Heart left ventricle (tissue), 16 donors: ENCODE results near the gene MYCN. TPM values are rescaled to one million over a fixed set of nuclear protein-coding genes. Genes with fewer than 3 reads are reported as not detected.
"Not testable (repeated sequence)": the region's sequence is repeated elsewhere in the genome, so short reads cannot be mapped to it uniquely, and the experiment has no call there.

Experiments used
- ATAC-seq, 4 donors: fragments of 200-7000 bp; cut with Tn5 transposase; one replicate each; pipeline ENCODE4 v1.9.1; 2020 to 2022; ENCODE audit warnings: moderate library complexity in 4 of 4, mild to moderate bottlenecking in 3 of 4, moderate number of reproducible peaks in 1 of 4
- DNase-seq, 5 donors: peaks; one replicate each; pipeline ENCODE4 v3.0.0-alpha.2; 2020
- H3K27ac ChIP-seq, 12 donors: fragments of 200-600 bp; sonication (generic) in 4 of 12; one replicate each; pipeline versions ENCODE4 v1.5.0 to v1.8.0; 2016 to 2022; ENCODE audit warnings: mild to moderate bottlenecking in 2 of 12
- H3K27me3 ChIP-seq, 9 donors: fragments of 200-600 bp; sonication (generic) in 2 of 9; one replicate each; pipeline versions ENCODE4 v1.5.1 to v1.8.0; 2016 to 2022; ENCODE audit warnings: mild to moderate bottlenecking in 3 of 9
- H3K36me3 ChIP-seq, 9 donors: fragments of 200-600 bp; sonication (generic) in 2 of 9; one replicate each; pipeline versions ENCODE4 v1.5.0 to v1.8.0; 2018 to 2022; ENCODE audit warnings: mild to moderate bottlenecking in 2 of 9
- H3K4me1 ChIP-seq, 12 donors: fragments of 200-600 bp; sonication (generic) in 4 of 12; one replicate each; pipeline versions ENCODE4 v1.5.0 to v1.8.0; 2016 to 2022; ENCODE audit warnings: mild to moderate bottlenecking in 3 of 12
- H3K4me3 ChIP-seq, 12 donors: fragments of 200-600 bp; sonication (generic) in 4 of 12; one replicate each; pipeline versions ENCODE4 v1.5.0 to v1.8.0; 2017 to 2022; ENCODE audit warnings: mild to moderate bottlenecking in 9 of 12, moderate library complexity in 4 of 12
- H3K9me3 ChIP-seq, 12 donors: fragments of 200-600 bp; sonication (generic) in 4 of 12; one replicate each; pipeline versions ENCODE4 v1.5.0 to v1.8.0; 2016 to 2022; ENCODE audit warnings: mild to moderate bottlenecking in 1 of 12
- POLR2A ChIP-seq, 2 donors: fragments of 450-650 bp; IDR thresholded peaks; one replicate each; pipeline ENCODE4 v1.6.1; 2017; ENCODE audit warnings: antibody characterized with exemption in 2 of 2, mild to moderate bottlenecking in 2 of 2, moderate library complexity in 2 of 2
- WGBS, 4 donors: extraction: QIAGEN DNeasy Blood & Tissue Kit in 2 of 4; methylation state at CpG; one replicate each; pipeline versions ENCODE4 v1.1.5 to v1.1.7; 2013 to 2018; 5-methylcytosine and 5-hydroxymethylcytosine counted together
- intact Hi-C, 10 donors: fragments of 100-400 bp; cut with DNase I; formaldehyde crosslinking; loops; one replicate each; pipeline versions ENCODE4 v1.11.1 to v1.14.2; 2022
- polyA plus RNA-seq, 2 donors: library from polyadenylated mRNA; stranded (reverse); fragments of 200-250 nt; gene quantifications; one replicate each; pipeline ENCODE4 v1.2.3, GENCODE V29; 2013
- total RNA-seq, 9 donors: library from RNA; depleted of rRNA in 2 of 9; stranded (reverse); fragments of >200 nt in 2 of 9; fragmentation: NEBNext Ultra II Directional in 3 of 9; extraction: Animal tissue kit (Norgen Biotek cat#: 25700) in 3 of 9; gene quantifications; one replicate each; pipeline versions ENCODE4 v1.1.0 to v1.2.4, GENCODE V29; 2016 to 2023
- TF ChIP-seq, protein P1 (sequence below), 12 donors: fragments of 200-600 bp; sonication (generic) in 4 of 12; IDR thresholded peaks; one replicate each; pipeline versions ENCODE4 v1.5.0 to v1.8.0; 2018 to 2022; ENCODE audit warnings: antibody characterized with exemption in 12 of 12, mild to moderate bottlenecking in 5 of 12
- donor health status: ischemic (EF 13 %, LVEDD 7.1; RV severe dilation, severe dysfunction).
- donor health status: healthy with polysubstance abuse.
- donor health status: DM: no; HTN: yes; CAD: no.
- donor health status: DM: no; HTN: no; CAD: no.
- donor health status: ischemic (EF 25% LVEDD 6.9; RV normal size, moderate dysfunction).
- donor health status: ischemic (EF 25% LVEDD 5.7; RV mildly dilated, moderate dysfunction).
- donor health status: healthy.
- donor health status: DM: yes; HTN: yes; CAD: no.
- donor health status: ischemic (EF 35%, LVEDD 5.7; RV mildly dilated, moderate dysfunction).
- donor health status: nonischemic (EF 11% LVEDD 7.7; RV severe dilation, severe dysfunction).
- donor health status: DM: yes; HTN: yes; CAD: no.
- donor health status: PGD.
- donor health status: ischemic (EF 29% LVEDD 5.4; RV normal size, mild dysfunction).
- donor health status: nonischemic (EF 23%, LVEDD 6.1; RV moderate dilation, normal function).

MYCN gene
- total and polyA plus RNA-seq, 11 donors = 0.22 to 1.6 (median 0.62) TPM; not detected in 2

GRCh38 chr2:15923597-15923996 lies 16.8 kb upstream of the MYCN start:
- no peak overlapping the region for H3K27ac ChIP-seq
- no peaks in the 10 kb centered on the region for H3K9me3 ChIP-seq
- intact Hi-C loops = no loop called here
- H3K36me3 ChIP-seq = no peaks in the 10 kb centered on the region
- TF ChIP-seq POLR2A (IDR thresholded peaks at IDR 0.05) = no peak
- TF ChIP-seq, protein P1, sequence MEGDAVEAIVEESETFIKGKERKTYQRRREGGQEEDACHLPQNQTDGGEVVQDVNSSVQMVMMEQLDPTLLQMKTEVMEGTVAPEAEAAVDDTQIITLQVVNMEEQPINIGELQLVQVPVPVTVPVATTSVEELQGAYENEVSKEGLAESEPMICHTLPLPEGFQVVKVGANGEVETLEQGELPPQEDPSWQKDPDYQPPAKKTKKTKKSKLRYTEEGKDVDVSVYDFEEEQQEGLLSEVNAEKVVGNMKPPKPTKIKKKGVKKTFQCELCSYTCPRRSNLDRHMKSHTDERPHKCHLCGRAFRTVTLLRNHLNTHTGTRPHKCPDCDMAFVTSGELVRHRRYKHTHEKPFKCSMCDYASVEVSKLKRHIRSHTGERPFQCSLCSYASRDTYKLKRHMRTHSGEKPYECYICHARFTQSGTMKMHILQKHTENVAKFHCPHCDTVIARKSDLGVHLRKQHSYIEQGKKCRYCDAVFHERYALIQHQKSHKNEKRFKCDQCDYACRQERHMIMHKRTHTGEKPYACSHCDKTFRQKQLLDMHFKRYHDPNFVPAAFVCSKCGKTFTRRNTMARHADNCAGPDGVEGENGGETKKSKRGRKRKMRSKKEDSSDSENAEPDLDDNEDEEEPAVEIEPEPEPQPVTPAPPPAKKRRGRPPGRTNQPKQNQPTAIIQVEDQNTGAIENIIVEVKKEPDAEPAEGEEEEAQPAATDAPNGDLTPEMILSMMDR (IDR thresholded peaks at IDR 0.05) = no peak
- no peak overlapping the region for H3K4me3 ChIP-seq
- no peaks in the 10 kb centered on the region for H3K4me1 ChIP-seq
- ATAC-seq (no peak), DNase-seq (no peak)
- 83 to 87% (median 85%) methylated on average over 4 of the region's 4 CpGs for WGBS, 4 donors
- peaks cover 0 to 3% (median 0%) of the 10 kb centered on the region in 9 donors for H3K27me3 ChIP-seq

GRCh38 chr2:15925819-15926218 lies 14.5 kb upstream of the MYCN start:
- no peaks in the 10 kb centered on the region for H3K4me1 ChIP-seq
- H3K9me3 ChIP-seq = no peaks in the 10 kb centered on the region
- H3K27me3 ChIP-seq = peaks cover 0 to 3% (median 0%) of the 10 kb centered on the region in 9 donors
- DNase-seq (no peak), ATAC-seq (no peak)
- no peak overlapping the region for H3K4me3 ChIP-seq
- 79 to 84% (median 81%) methylated on average over 3 of the region's 3 CpGs for WGBS, 4 donors
- TF ChIP-seq, protein P1 (IDR thresholded peaks at IDR 0.05) = no peak
- TF ChIP-seq POLR2A (IDR thresholded peaks at IDR 0.05) = no peak
- intact Hi-C loops = no loop called here
- no peak overlapping the region for H3K27ac ChIP-seq
- no peaks in the 10 kb centered on the region for H3K36me3 ChIP-seq

GRCh38 chr2:15926252-15926651 lies 14.1 kb upstream of the MYCN start:
- WGBS, 4 donors = 93 to 96% (median 95%) methylated on average over 7 of the region's 7 CpGs
- TF ChIP-seq, protein P1 (IDR thresholded peaks at IDR 0.05) = no peak
- no peak for TF ChIP-seq POLR2A (IDR thresholded peaks at IDR 0.05)
- ATAC-seq = no peak
- DNase-seq = no peak
- Histone ChIP-seq H3K4me3 (no peak overlapping the region), H3K9me3 (no peaks in the 10 kb centered on the region), H3K27ac (no peak overlapping the region), H3K36me3 (no peaks in the 10 kb centered on the region), H3K4me1 (no peaks in the 10 kb centered on the region), H3K27me3 (peaks cover 0 to 3% (median 0%) of the 10 kb centered on the region in 9 donors)
- intact Hi-C loops = no loop called here

DNA sequence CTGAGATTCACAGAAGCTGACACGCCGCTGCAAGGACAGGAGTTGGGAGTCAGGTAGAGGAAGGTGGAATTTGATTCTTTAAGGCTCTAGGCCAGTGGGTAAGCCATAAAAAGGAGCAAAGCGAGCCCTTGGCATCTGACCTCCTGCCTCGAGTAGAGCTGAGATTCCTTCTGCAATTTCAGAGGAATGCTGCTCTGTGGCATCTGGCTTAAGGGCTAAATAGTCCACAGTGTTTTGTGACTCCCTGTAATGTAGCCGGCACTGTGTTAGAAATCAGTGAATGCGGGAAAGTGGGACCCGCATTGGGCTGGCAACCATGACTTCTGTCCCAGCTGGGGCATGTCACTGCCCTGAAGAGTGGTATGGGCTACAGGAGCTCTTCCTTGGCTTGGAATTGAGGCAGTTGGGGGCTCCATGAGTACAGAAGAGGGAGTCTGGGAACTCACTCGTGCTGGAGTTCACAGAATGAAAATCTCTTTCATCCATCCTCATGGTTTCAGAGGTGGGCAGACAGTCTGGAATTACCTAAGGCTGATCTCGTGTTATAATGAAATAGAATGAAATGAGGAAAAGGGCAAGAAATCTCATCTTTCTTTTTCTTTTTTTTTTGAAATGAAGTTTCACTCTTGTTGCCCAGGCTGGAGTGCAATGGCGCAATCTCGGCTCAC lies 12.7 kb upstream of the MYCN start:
- WGBS, 4 donors = 90 to 93% (median 91%) methylated on average over 11 of the region's 11 CpGs
- H3K27me3 ChIP-seq = peaks cover 0 to 3% (median 0%) of the 10 kb centered on the region in 9 donors
- H3K36me3 ChIP-seq = no peaks in the 10 kb centered on the region
- no peak for DNase-seq
- no peaks in the 10 kb centered on the region for H3K4me1 ChIP-seq
- no peak for ATAC-seq
- TF ChIP-seq, protein P1 (IDR thresholded peaks at IDR 0.05) = no peak
- no peak for TF ChIP-seq POLR2A (IDR thresholded peaks at IDR 0.05)
- no peak overlapping the region for H3K27ac ChIP-seq
- H3K4me3 ChIP-seq = no peak overlapping the region
- no peaks in the 10 kb centered on the region for H3K9me3 ChIP-seq
- intact Hi-C loops = no loop called here

DNA sequence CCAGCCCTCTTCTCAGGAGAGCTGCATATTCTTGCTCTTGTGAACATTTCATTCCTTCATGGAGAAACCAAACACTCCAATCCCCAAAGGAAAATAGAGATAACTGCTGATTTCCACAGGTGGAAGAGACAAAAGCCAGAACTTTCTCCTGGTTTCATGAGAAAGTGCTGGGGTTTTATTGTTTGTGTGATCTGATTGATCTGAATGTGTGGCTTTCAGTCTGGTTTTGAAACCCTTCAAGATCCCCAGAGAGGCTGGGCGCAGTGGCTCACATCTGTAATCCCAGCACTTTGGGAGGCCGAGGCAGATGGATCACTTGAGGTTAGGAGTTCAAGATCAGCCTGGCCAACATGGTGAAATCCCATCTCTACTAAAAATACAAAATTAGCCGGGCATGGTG lies 11.3 kb upstream of the MYCN start:
- 87 to 98% (median 96%) methylated on average over 3 of the region's 3 CpGs for WGBS, 4 donors
- H3K27me3 ChIP-seq, H3K4me1 ChIP-seq, H3K36me3 ChIP-seq, DNase-seq, H3K27ac ChIP-seq, H3K9me3 ChIP-seq, H3K4me3 ChIP-seq, ATAC-seq, intact Hi-C loops: not testable (repeated sequence)
